Measurements from ENCODE around the gene DES.

GRCh38 chr2:219461047-219461514, 42.9 kb downstream of the DES start:
- TF ChIP-seq CTCF (conservative IDR thresholded peaks at IDR 0.05; ENCODE audit: low read length) (no peak), EZH2phosphoT487 (IDR thresholded peaks at IDR 0.05; ENCODE audit: borderline replicate concordance, low read depth, low read length) (no peak)
